Midbrain (tissue), 1 donor: Measurements from ENCODE around the gene ADAMTS1.
"Not testable (repeated sequence)": the region's sequence is repeated elsewhere in the genome, so short reads cannot be mapped to it uniquely, and the experiment has no call there.

Experiments used
- DNase-seq: peaks from one replicate; lab custom pipeline; 2025; lab: John Stamatoyannopoulos, UW

ADAMTS1 gene

GRCh38 chr21:26845066-26845758, at the start of gene ADAMTS1:
Gene ADAMTS1, minus strand, starts transcription at chr21:26845409. Its CDS starts 455 bp downstream, at chr21:26844954.
- peak; percentile 94 for DNase-seq

DNA sequence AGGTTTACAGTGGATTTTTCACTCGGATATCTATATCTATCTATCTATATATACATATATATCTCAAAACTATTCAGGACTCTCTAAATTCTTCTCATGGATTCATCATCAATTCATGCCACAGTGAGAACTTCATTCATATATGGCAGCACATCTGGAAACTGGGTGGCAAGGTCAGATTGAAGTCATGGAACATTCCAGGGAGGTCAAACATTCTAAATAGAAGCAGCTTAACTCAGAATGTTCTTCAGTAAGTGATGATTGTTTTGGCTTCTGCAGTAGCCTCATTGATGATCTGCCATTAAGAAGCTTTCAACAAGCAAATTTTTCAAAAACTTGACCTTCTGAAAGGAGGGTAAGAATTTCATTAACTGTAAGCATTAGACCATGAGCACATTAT, 46.9 kb upstream of the ADAMTS1 start:
- no peak for DNase-seq

DNA sequence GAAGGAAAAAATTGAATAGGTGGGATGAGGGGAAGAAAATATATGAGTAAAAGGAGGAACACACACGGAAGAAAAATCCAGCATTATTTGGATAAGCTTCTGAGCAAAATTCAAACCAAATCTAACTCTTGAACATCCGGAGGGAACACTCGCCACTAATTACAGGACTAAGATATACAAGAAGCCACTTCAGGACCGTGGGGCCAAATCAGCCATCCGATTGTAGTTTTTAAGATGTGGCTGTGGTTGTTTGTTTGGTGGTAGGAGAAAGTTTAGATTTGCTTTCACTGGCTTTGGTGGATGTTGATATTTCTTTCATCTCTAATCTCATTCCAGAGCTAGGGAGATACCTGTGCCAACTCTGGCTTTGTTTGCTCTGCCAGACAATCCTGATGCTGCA, 43.7 kb upstream of the ADAMTS1 start:
- DNase-seq, result no peak

GRCh38 chr21:26888256-26888655, 43.0 kb upstream of the ADAMTS1 start:
- DNase-seq, result no peak

GRCh38 chr21:26887251-26887650, 42.0 kb upstream of the ADAMTS1 start:
- no peak for DNase-seq

DNA sequence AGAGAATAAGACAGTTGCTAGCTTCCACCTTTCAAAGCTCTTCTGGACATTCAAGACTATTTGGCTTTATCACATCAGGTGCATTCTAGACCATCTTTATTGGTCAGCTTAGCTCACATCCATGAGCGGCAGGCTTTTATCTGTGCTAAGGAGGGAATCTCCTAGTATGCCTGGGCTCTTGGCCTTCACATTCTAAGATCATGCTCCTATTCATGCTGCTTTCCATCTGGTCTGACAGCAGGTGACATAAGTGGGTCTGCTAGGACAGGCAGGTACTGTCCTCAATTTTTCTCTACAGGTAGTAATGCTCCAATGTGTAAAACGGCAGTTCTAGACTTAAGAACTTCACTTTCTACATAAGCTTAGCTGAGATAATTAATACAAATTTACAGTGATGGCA, 39.2 kb upstream of the ADAMTS1 start:
- no peak for DNase-seq

GRCh38 chr21:26883768-26884167, 38.6 kb upstream of the ADAMTS1 start:
- DNase-seq, result no peak

- no peak for DNase-seq
These were observed 36.5 kb upstream of the ADAMTS1 start for GRCh38 chr21:26881504-26882228.

- DNase-seq, result no peak
These were observed 31.8 kb upstream of the ADAMTS1 start for GRCh38 chr21:26877018-26877417.

GRCh38 chr21:26874347-26874746, 29.1 kb upstream of the ADAMTS1 start:
- no peak for DNase-seq

DNA sequence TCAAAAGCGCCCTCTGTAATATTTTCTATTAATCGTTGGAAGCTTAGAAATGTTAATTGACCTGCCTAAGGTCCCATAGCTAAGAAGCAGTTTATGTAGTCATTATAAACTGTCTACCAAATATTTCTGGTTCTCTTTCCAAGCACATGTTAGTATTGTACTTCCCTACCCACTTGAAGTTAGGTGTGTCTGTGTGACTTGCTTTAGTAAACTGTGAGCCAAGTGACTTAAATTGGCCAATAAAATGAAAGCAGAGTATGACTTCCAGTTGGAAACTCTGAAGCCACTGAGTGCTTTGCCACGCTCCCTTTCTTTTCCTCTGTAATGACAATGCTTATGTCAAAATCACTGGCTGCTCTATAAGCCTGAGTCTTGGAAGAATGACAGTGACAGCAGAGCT, 20.6 kb upstream of the ADAMTS1 start:
- no peak for DNase-seq

GRCh38 chr21:26856871-26857350, 11.7 kb upstream of the ADAMTS1 start:
- not testable (repeated sequence) for DNase-seq

- DNase-seq, result not testable (repeated sequence)
These were observed 9.5 kb upstream of the ADAMTS1 start for GRCh38 chr21:26854695-26855094.

- DNase-seq, result no peak
These were observed 7.2 kb upstream of the ADAMTS1 start for GRCh38 chr21:26852423-26852822.

DNA sequence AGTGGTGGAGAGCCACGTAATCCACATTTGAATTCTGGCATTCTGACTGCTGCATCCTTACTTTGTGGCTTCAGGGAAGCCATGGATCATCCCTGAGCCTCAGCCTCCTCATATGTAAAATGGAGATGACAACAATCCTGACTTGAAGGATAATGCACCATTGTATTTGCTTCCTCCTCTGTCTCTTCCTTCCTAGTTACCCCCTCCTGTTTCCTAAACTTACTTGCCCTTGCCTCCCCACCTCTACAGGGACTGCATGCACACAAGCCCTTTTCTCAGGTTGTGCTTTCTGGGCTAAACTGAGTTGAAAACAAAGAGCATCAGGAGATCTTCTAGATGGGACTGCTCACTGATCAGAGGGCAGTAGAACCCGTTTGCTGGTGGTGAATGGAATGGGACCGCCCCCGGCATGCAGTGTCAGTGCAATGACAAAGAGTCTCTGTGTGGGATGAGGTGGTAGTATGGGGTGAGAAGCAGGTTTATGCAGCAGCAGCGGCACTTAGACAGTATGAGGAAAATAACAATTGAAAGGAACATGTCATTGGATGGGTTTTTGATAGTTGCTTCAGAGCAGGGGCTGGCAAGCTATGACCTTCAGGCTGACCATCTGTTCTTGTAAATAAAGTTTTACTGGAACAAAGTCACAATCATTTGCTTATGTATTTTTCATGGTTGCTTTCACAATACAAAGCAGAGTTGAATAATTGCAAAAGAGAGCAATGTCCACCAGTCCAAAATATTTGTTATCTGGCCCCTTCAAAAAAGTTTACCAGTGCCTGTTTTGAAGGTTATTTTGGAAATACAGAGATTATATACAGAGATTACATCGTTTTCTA, 6.1 kb upstream of the ADAMTS1 start:
- DNase-seq, result no peak

- DNase-seq, result peak; percentile 73
These were observed 5.0 kb upstream of the ADAMTS1 start for GRCh38 chr21:26850116-26850643.

DNA sequence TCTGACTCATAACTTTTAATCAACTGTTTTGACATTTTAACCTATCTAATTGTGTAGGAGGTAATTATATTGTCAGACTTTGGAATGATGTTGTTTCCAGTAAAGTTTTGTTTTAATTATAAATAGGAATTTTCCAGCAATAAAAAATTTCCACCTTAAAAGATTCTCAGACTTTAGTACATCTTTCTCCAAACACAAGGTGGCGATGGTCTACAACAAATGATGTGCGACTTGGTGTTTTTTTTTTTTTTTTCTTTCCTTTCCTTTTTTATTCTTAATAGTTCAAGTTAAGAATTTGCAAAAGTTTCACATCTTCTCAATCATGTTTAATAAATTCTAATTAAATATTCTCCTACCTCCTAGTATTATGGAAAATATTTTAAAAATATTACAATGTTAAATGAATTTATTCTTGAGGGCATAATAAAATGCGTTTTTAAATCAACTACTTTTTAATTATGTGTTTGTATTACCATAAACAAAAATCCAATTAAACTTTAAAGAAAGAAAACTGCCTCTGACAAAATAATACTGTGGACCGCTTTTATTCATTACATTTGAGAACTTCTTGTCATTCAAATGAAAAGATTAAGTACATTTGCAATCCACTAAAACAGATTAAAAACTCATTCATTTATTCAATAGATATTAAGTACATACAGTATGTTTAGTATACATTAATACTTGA, 4.4 kb upstream of the ADAMTS1 start:
- peak; percentile 72 for DNase-seq

- no peak for DNase-seq
These were observed 2.7 kb upstream of the ADAMTS1 start for GRCh38 chr21:26847921-26848320.

DNA sequence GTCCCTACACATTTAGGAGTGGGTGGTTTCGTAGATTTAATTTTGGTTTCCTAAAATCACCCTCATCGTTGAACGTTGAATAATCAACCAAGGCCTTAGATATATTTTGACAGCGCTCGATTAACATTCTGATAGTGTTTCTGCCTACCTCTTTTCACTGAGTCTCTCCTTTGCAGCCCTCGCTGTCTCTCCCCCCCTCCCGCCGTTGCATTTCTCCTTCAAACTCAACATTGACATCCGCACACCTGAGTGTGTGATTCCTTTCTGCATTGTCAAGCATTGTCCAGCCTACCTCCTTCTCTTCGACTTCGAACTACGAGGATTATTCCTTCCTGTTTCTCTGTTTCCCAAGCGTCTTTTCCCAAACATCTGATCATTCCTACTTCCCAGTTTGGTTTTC, 1.8 kb upstream of the ADAMTS1 start:
- DNase-seq, result no peak

DNA sequence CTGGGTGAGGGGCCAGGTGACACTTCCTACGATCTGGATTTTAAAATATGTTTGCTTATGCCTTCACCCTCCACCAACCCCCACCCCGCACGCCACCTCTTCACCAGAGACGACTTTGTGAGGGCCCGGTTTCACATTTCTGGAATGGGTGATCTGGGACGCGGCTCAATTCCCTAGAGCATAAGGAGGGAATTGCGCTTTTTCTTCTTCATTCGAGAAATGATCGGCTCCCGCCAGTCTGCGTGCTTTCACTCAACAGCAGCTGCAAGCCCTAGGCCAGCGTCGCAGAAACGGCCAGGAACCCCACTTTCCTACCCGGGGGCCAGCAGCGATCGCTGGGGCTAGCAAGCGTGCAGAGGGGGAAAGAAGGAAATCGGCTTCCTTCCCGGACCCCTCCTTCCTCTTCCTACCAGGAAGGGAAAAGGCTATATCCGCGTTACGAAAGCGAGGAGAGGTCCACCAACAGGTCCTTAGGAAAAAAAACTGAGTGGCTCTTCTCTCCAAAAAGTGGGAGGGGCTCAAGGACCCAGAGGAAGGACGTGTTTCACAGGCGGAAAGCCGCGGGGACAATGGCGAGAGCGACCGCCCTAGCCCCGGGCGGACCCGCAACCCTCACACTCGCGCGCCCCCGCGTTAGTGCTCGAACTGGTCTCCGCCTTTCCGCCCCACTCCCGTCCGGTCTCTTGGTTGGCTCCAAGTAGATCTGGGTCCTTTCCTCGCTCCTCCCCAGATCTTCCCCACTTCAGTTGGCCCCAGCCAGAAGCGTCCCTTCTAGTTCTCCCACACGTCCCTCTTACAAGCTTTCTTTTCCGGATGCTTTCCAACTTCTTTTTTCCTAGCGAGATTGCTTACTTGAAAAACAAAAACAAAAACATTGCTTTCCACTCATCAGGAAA, 1.1 kb upstream of the ADAMTS1 start:
- DNase-seq, result peak; percentile 71

DNA sequence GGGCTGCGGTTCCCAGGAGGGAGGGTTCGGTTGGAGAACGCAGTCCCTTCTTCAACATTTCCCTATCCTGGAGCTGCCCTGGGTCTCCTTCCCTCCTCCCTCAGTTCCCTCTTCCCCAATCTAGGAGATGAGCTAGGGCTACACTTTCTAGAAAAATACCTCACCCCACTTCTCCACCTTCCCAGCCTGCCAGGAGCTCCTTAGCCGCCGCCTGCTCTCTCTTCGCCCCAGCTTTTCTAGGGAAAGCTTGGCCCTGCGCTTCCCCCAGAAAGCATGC, 488 bp upstream of the ADAMTS1 start:
- peak; percentile 70 for DNase-seq
